PFSK-1 (cell line): ENCODE measurements around the gene FUCA1. TPM values are rescaled to one million over a fixed set of nuclear protein-coding genes. Genes with fewer than 3 reads are reported as not detected.

Source experiments
- FOXP2 ChIP-seq: optimal IDR thresholded peaks from 2 replicates; pipeline ENCODE3; 2011; ENCODE audit warnings: borderline replicate concordance, control low read depth, inconsistent platforms; ENCODE audit not compliant: insufficient read depth; ENCODE audit errors: extremely low read length, extremely low read depth
- POLR2AphosphoS5 ChIP-seq: IDR thresholded peaks from 2 replicates; pipeline ENCODE4 v1.6.1; 2012; ENCODE audit warnings: low read depth, mild to moderate bottlenecking, control low read depth, low read length, moderate library complexity
- REST ChIP-seq, 2 experiments: IDR thresholded peaks; 2 replicates each; pipeline versions ENCODE4 v1.6.1 to v1.8.0; 2011 to 2012; ENCODE audit warnings: low read depth in 2 of 2, low read length in 2 of 2, control low read depth in 1 of 2, inconsistent platforms in 1 of 2, mild to moderate bottlenecking in 1 of 2, moderate library complexity in 1 of 2; ENCODE audit not compliant: insufficient read depth in 1 of 2
- SIN3A ChIP-seq: IDR thresholded peaks from 2 replicates; pipeline ENCODE4 v1.6.1; 2012; ENCODE audit warnings: mild to moderate bottlenecking, low read length, moderate library complexity, borderline replicate concordance; ENCODE audit not compliant: insufficient read depth
- TAF1 ChIP-seq: IDR thresholded peaks from 2 replicates; pipeline ENCODE4 v1.6.1; 2012; ENCODE audit warnings: low read length, control low read depth, borderline replicate concordance; ENCODE audit not compliant: insufficient read depth
- polyA plus RNA-seq: library from polyadenylated mRNA; unstranded; fragments of >200 nt; gene quantifications from one replicate; pipeline ENCODE4 v1.2.1, GENCODE V29; 2012; ENCODE audit warnings: low read depth, missing spikeins; ENCODE audit not compliant: insufficient read length

Gene FUCA1
- polyA plus RNA-seq = 3.1 TPM

- TF ChIP-seq POLR2AphosphoS5 (no peak), REST (IDR thresholded peaks at IDR 0.05; ENCODE audit: insufficient read depth in 1 of 2, low read depth in 2 of 2, low read length in 2 of 2) (no peak), FOXP2 (peak; percentile 35), SIN3A (no peak), TAF1 (no peak)
Measured at GRCh38 chr1:23867895-23868556, at the start of gene FUCA1. Gene FUCA1, minus strand, starts transcription at chr1:23868290. Its CDS starts 4 bp downstream, at chr1:23868286.

- TF ChIP-seq SIN3A (no peak), TAF1 (no peak), REST (IDR thresholded peaks at IDR 0.05; ENCODE audit: insufficient read depth in 1 of 2, low read depth in 2 of 2, low read length in 2 of 2) (no peak), POLR2AphosphoS5 (no peak), FOXP2 (no peak)
Measured at GRCh38 chr1:23916209-23917131, 48.4 kb upstream of the FUCA1 start.

GRCh38 chr1:23915466-23915865 lies 47.4 kb upstream of the FUCA1 start:
- no peak for TF ChIP-seq REST (IDR thresholded peaks at IDR 0.05; ENCODE audit: insufficient read depth in 1 of 2, low read depth in 2 of 2, low read length in 2 of 2)
- TF ChIP-seq FOXP2 = no peak
- no peak for TF ChIP-seq SIN3A
- TF ChIP-seq TAF1 = no peak
- no peak for TF ChIP-seq POLR2AphosphoS5

GRCh38 chr1:23914921-23915320 lies 46.8 kb upstream of the FUCA1 start:
- TF ChIP-seq REST (IDR thresholded peaks at IDR 0.05; ENCODE audit: insufficient read depth in 1 of 2, low read depth in 2 of 2, low read length in 2 of 2) (no peak), SIN3A (no peak), TAF1 (no peak), FOXP2 (no peak), POLR2AphosphoS5 (no peak)
